ENCODE results near the gene PTPRM.

DNA sequence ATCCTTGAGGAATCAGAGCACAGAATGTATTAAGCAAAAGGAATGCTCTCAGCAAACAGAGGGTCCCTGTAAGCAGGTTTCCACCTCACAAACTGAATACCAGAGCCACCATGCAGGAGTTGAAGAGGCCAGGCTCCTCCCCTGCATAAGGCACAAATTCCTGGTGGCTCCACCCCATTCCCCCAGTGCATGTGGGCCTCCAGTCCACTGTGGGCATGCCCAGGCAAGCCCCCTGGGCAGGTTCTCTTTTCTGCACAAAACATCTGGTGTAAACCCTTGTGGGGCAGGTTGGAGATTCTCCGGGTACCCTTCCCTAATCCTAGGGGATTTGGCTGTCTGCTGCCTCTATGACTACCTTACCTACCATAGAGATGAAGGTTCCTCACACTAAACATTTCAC lies 166.5 kb downstream of the PTPRM start:
- no peak for TF ChIP-seq TCF7L2 (IDR thresholded peaks at IDR 0.05; ENCODE audit: low read depth, low read length)
- TF ChIP-seq, protein P1, sequence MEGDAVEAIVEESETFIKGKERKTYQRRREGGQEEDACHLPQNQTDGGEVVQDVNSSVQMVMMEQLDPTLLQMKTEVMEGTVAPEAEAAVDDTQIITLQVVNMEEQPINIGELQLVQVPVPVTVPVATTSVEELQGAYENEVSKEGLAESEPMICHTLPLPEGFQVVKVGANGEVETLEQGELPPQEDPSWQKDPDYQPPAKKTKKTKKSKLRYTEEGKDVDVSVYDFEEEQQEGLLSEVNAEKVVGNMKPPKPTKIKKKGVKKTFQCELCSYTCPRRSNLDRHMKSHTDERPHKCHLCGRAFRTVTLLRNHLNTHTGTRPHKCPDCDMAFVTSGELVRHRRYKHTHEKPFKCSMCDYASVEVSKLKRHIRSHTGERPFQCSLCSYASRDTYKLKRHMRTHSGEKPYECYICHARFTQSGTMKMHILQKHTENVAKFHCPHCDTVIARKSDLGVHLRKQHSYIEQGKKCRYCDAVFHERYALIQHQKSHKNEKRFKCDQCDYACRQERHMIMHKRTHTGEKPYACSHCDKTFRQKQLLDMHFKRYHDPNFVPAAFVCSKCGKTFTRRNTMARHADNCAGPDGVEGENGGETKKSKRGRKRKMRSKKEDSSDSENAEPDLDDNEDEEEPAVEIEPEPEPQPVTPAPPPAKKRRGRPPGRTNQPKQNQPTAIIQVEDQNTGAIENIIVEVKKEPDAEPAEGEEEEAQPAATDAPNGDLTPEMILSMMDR (IDR thresholded peaks at IDR 0.05) = no peak
- TF ChIP-seq, protein P2, sequence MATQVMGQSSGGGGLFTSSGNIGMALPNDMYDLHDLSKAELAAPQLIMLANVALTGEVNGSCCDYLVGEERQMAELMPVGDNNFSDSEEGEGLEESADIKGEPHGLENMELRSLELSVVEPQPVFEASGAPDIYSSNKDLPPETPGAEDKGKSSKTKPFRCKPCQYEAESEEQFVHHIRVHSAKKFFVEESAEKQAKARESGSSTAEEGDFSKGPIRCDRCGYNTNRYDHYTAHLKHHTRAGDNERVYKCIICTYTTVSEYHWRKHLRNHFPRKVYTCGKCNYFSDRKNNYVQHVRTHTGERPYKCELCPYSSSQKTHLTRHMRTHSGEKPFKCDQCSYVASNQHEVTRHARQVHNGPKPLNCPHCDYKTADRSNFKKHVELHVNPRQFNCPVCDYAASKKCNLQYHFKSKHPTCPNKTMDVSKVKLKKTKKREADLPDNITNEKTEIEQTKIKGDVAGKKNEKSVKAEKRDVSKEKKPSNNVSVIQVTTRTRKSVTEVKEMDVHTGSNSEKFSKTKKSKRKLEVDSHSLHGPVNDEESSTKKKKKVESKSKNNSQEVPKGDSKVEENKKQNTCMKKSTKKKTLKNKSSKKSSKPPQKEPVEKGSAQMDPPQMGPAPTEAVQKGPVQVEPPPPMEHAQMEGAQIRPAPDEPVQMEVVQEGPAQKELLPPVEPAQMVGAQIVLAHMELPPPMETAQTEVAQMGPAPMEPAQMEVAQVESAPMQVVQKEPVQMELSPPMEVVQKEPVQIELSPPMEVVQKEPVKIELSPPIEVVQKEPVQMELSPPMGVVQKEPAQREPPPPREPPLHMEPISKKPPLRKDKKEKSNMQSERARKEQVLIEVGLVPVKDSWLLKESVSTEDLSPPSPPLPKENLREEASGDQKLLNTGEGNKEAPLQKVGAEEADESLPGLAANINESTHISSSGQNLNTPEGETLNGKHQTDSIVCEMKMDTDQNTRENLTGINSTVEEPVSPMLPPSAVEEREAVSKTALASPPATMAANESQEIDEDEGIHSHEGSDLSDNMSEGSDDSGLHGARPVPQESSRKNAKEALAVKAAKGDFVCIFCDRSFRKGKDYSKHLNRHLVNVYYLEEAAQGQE (IDR thresholded peaks at IDR 0.05; ENCODE audit: insufficient read depth in 1 of 2, low read depth in 2 of 2, low read length in 1 of 2) = no peak
- no peak for TF ChIP-seq POLR2AphosphoS5 (IDR thresholded peaks at IDR 0.05; ENCODE audit: low read depth, low read length)

All from Panc1 (cell line).